PC-3 (cell line): ENCODE measurements around the gene PPA1. TPM values are rescaled to one million over a fixed set of nuclear protein-coding genes. Genes with fewer than 3 reads are reported as not detected.

ENCODE experiments used
- ATAC-seq: fragments of 200-7000 bp; cut with Tn5 transposase; 2 replicates; pipeline ENCODE4 v1.9.1; 2020; ENCODE audit warnings: mild to moderate bottlenecking, moderate library complexity
- BruUV-seq: library from RNA; stranded (reverse); fragments of 400-500 nt; replicated peaks from 2 replicates; lab custom pipeline; 2021; lab: Mats Ljungman, UMichigan
- CTCF ChIA-PET: fragments of 300-600 bp; sonication (Branson Sonifier 250); formaldehyde crosslinking; loops from one replicate; lab custom pipeline; 2022; ENCODE audit warnings: antibody characterized with exemption; lab: Charles Lee
- POLR2A ChIA-PET: fragments of 300-600 bp; sonication (Branson Sonifier 250); formaldehyde crosslinking; loops from one replicate; lab custom pipeline; 2022; ENCODE audit warnings: antibody characterized with exemption; ENCODE audit not compliant: unreplicated experiment; lab: Charles Lee
- DNase-seq: peaks from one replicate; pipeline ENCODE4 v3.0.0-alpha.2; 2015
- H2AFZ ChIP-seq: fragments of 300-600 bp; sonication (generic); 2 replicates; pipeline ENCODE4 v1.6.0; 2016; ENCODE audit warnings: antibody characterized with exemption, low read length
- H3F3A ChIP-seq: fragments of 300-600 bp; sonication (generic); one replicate; pipeline ENCODE4 v1.6.0; 2017; ENCODE audit warnings: antibody characterized with exemption, low read length, control low read depth, mild to moderate bottlenecking; ENCODE audit not compliant: unreplicated experiment
- H3K27ac ChIP-seq: fragments of 300-600 bp; sonication (generic); 2 replicates; pipeline ENCODE4 v1.5.1; 2016; ENCODE audit warnings: mild to moderate bottlenecking, low read length
- H3K27me3 ChIP-seq: fragments of 300-600 bp; sonication (generic); 2 replicates; pipeline ENCODE4 v1.6.1; 2016; ENCODE audit warnings: low read length, mixed read lengths
- H3K36me3 ChIP-seq: fragments of 300-600 bp; sonication (generic); 2 replicates; pipeline ENCODE4 v1.6.1; 2016; ENCODE audit warnings: low read depth, mixed run types, low read length, mixed read lengths
- H3K4me1 ChIP-seq: fragments of 300-600 bp; sonication (generic); 2 replicates; pipeline ENCODE4 v1.5.1; 2016; ENCODE audit warnings: low read length; ENCODE audit not compliant: insufficient read depth
- H3K4me2 ChIP-seq: fragments of 300-600 bp; sonication (generic); 2 replicates; pipeline ENCODE4 v1.6.0; 2016; ENCODE audit warnings: low read length
- H3K4me3 ChIP-seq: fragments of 300-600 bp; sonication (generic); 2 replicates; pipeline ENCODE4 v1.5.1; 2016; ENCODE audit warnings: mild to moderate bottlenecking, low read length, mixed read lengths
- H3K79me2 ChIP-seq: fragments of 300-600 bp; sonication (generic); 2 replicates; pipeline ENCODE4 v1.6.1; 2017; ENCODE audit warnings: low read length, mixed read lengths
- H3K9ac ChIP-seq: fragments of 300-600 bp; sonication (generic); 2 replicates; pipeline ENCODE4 v1.6.0; 2016; ENCODE audit warnings: mild to moderate bottlenecking, low read length
- H3K9me2 ChIP-seq: fragments of 300-600 bp; sonication (generic); replicated peaks from 2 replicates; pipeline ENCODE4 v1.6.1; 2016; ENCODE audit warnings: mixed run types, low read length, mixed read lengths
- H3K9me3 ChIP-seq: fragments of 300-600 bp; sonication (generic); 2 replicates; pipeline ENCODE4 v1.6.1; 2016; ENCODE audit warnings: low read length, mixed read lengths
- H4K20me1 ChIP-seq: fragments of 300-600 bp; sonication (generic); 2 replicates; pipeline ENCODE4 v1.6.1; 2016; ENCODE audit warnings: low read length, mixed read lengths
- EZH2 ChIP-seq: fragments of 300-600 bp; sonication (generic); IDR thresholded peaks from one replicate; pipeline ENCODE4 v1.6.1; 2017; ENCODE audit warnings: antibody characterized with exemption, mild to moderate bottlenecking, low read length; ENCODE audit not compliant: unreplicated experiment
- EZH2phosphoT487 ChIP-seq: fragments of 300-600 bp; sonication (generic); IDR thresholded peaks from 2 replicates; pipeline ENCODE4 v1.6.1; 2018; ENCODE audit warnings: mild to moderate bottlenecking, antibody characterized with exemption, low read length, borderline replicate concordance
- intact Hi-C: fragments of 100-400 bp; cut with micrococcal nuclease; formaldehyde crosslinking; loops from 2 replicates; pipeline ENCODE4 v1.9.0; 2023
- total RNA-seq: library from RNA; depleted of rRNA; stranded (reverse); fragments of >200 nt; gene quantifications from 2 replicates; pipeline ENCODE4 v1.2.3, GENCODE V29; 2014
- TF ChIP-seq, protein P1 (sequence below): fragments of 300-600 bp; sonication (generic); conservative IDR thresholded peaks from 2 replicates; pipeline ENCODE4 v1.5.1; 2017; ENCODE audit warnings: antibody characterized with exemption, low read depth, mild to moderate bottlenecking, low read length

PPA1 gene
- total RNA-seq, 1 experiment from 2014 or later = 440 TPM

- Histone ChIP-seq H3K27me3 (no peaks in the 10 kb centered on the region), H3K9ac (no peak overlapping the region), H3K36me3 (no peaks in the 10 kb centered on the region), H3K27ac (no peak overlapping the region), H3F3A (no peaks in the 10 kb centered on the region), H2AFZ (no peak overlapping the region), H3K79me2 (no peaks in the 10 kb centered on the region), H3K9me3 (no peaks in the 10 kb centered on the region), H3K9me2 (no peaks in the 10 kb centered on the region), H4K20me1 (no peaks in the 10 kb centered on the region), H3K4me1 (peaks cover 18% of the 10 kb centered on the region), H3K4me2 (no peak overlapping the region), H3K4me3 (no peak overlapping the region)
- ATAC-seq (no peak), DNase-seq (no peak)
- POLR2A ChIA-PET = interaction anchor here (0.6 to 0.7 kb wide), 4 partner anchors 21 to 643 kb away, joined by 3 to 15 read pairs (median 6); partner anchors contain the start of gene SAR1A
- intact Hi-C loops = no loop called here
- BruUV-seq = no TSS peak
- CTCF ChIA-PET = interaction anchor here (0.6 to 1.5 kb wide), 3 partner anchors 45 to 346 kb away, joined by 4 to 9 read pairs (median 7); partner anchors contain the start of gene TYSND1
- TF ChIP-seq EZH2 (no peak), EZH2phosphoT487 (no peak)
- TF ChIP-seq, protein P1, sequence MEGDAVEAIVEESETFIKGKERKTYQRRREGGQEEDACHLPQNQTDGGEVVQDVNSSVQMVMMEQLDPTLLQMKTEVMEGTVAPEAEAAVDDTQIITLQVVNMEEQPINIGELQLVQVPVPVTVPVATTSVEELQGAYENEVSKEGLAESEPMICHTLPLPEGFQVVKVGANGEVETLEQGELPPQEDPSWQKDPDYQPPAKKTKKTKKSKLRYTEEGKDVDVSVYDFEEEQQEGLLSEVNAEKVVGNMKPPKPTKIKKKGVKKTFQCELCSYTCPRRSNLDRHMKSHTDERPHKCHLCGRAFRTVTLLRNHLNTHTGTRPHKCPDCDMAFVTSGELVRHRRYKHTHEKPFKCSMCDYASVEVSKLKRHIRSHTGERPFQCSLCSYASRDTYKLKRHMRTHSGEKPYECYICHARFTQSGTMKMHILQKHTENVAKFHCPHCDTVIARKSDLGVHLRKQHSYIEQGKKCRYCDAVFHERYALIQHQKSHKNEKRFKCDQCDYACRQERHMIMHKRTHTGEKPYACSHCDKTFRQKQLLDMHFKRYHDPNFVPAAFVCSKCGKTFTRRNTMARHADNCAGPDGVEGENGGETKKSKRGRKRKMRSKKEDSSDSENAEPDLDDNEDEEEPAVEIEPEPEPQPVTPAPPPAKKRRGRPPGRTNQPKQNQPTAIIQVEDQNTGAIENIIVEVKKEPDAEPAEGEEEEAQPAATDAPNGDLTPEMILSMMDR = no peak
Observed at GRCh38 chr10:70191161-70191971, 41.9 kb downstream of the PPA1 start.

GRCh38 chr10:70190581-70190980, 42.6 kb downstream of the PPA1 start:
- TF ChIP-seq EZH2 (no peak), EZH2phosphoT487 (no peak)
- TF ChIP-seq, protein P1 = no peak
- H3K79me2 ChIP-seq = no peaks in the 10 kb centered on the region
- no peaks in the 10 kb centered on the region for H3F3A ChIP-seq
- BruUV-seq = no TSS peak
- CTCF ChIA-PET = interaction anchor here (0.6 to 1.5 kb wide), 3 partner anchors 20 to 346 kb away, joined by 3 to 9 read pairs (median 4); partner anchors contain the start of genes SAR1A and TYSND1
- intact Hi-C loops = no loop called here
- no peak overlapping the region for H2AFZ ChIP-seq
- DNase-seq (no peak), ATAC-seq (no peak)
- no peaks in the 10 kb centered on the region for H3K9me3 ChIP-seq
- POLR2A ChIA-PET = interaction anchor here (0.6 to 0.7 kb wide), 2 partner anchors 213 to 644 kb away, joined by 5 to 7 read pairs; no protein-coding TSS in a partner anchor
- no peaks in the 10 kb centered on the region for H3K36me3 ChIP-seq
- no peak overlapping the region for H3K9ac ChIP-seq
- no peaks in the 10 kb centered on the region for H3K9me2 ChIP-seq
- H3K27me3 ChIP-seq = no peaks in the 10 kb centered on the region
- H3K27ac ChIP-seq = no peak overlapping the region
- peaks cover 18% of the 10 kb centered on the region for H3K4me1 ChIP-seq
- no peak overlapping the region for H3K4me2 ChIP-seq
- no peaks in the 10 kb centered on the region for H4K20me1 ChIP-seq
- no peak overlapping the region for H3K4me3 ChIP-seq
